GM19467 (cell line): Measurements from ENCODE around the gene KLK11.

Experiments
- ATAC-seq: cut with Tn5 transposase; IDR thresholded peaks from one replicate; pipeline ENCODE4 v1.9.1; 2021; ENCODE audit warnings: mild to moderate bottlenecking, moderate library complexity; ENCODE audit not compliant: unreplicated experiment

The KLK11 gene

DNA sequence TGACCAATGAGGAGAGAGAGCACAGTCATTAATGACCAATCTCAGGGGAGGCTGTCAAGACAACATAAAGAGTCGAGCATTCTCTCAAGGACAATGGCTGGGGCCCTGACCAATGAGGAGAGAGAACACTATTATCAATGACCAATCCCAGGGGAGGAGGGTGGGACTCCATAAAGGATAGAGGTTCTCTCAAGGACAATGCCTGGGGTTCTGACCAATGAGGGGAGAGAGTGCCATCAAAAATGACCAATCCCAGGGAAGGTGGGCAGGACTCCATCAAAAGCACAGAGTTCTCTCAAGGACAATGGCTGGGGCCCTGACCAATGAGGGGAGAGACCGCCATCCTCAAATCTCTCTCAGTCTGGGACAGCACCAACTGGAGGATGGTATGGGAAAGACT lies 3.3 kb upstream of the KLK11 start:
- ATAC-seq = no peak

DNA sequence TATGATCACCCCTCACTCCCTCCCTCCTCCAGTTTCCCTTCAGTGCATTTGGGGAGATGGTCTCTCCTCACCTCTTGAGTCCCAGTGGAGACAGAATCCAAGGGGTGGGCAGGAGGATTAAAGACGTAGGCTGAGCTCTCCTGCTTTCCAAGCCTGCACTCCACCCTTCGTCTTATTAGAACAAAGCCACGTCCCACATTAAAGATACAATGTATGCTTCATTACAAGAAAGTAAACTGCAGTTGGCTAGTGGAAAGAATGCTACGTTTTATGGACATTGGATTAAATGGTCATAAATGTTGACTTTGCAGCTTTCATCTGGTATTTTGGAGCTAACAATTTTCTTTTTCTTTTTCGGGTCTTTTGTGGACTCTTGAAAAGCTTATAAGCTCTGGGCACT lies 1.5 kb upstream of the KLK11 start:
- no peak for ATAC-seq

DNA sequence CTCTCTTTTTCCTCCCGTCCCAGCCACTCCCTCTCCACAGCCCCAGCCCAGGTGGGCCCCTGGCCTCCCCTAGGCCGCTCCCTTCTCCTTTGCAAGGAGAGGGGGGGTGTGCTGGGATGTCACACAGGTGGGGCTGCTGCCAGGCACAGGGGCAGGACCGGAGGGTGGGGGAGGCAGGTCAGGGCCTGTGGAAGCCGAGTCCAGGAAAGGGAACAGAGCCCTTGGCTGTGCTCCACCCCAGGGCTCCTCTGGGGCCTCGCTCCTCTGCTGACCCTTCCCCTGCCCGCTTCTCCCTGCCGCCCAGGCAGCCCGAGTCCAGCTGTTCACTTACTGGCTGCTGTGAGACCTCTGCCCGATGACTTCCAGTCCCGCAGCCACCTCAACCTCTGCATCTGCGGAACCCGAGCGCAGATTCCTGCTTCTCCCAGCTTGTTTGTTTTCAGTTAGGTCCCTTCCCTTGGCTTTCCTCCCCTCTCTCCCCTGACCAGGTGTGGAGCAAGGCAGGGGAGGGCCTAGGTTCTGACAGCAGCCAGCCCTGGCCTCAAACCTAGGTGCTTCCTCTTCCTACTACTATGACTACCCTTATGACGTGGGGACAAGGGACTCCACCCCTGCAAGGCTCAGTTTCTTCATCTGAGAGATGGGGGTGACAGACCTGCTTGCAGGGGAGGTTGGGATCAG lies 850 bp upstream of the KLK11 start:
- no peak for ATAC-seq

DNA sequence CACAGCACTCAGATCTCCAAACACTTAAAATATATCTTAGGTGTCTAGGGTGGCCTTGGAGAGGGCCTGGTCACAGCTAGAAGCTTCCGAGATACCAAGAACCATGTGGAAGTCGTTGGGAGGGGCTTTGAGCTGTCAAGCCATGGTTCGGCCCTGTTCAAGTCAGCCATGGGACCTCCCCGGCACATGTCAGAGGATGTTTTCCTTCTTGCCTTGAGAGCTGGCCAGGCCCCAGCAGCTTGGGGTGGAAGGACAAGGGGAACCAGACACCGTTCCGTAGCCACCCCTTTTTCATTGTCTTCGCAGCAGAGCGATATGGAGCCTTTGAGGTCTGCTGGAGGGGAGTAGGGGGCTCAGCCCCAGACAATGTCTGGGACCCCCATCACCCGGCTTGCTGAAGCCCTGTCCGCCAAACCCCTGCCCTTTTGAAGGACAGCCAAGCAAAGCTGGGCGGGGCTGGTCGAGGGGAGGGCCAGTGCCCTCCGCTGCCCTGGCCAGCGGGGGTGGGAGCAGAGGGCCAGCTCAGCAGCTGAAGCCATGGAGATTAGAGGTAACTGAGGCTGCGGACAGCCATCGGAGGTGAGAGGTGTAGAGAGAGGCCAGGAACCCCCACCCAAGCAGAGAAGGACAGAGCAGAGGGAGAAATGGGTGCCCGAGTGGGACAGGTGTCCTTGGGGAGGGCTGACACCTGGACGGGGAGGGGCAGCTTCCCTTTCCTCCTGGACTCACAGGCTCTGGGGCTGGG lies 435 bp downstream of the KLK11 start:
- ATAC-seq = no peak

DNA sequence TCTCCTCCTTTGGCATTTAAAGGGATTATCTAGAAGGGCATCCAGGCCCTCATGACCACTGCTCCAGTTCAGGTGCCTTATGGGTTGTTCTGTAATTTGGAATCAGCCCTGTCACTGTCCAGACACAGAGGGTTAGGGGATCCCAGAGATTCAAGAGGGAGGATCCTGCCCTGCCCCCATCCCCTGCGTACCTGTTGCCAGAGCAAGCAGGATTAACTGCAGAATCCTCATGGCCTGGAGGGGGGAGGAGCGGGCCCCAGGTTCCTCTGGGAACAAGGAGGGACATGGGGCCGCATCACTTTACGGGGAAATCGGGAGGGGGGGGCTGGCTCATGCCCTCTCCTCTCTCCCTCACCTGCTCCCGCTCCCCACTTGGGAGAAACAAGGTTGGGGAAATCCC lies 1.0 kb downstream of the KLK11 start:
- ATAC-seq = no peak

DNA sequence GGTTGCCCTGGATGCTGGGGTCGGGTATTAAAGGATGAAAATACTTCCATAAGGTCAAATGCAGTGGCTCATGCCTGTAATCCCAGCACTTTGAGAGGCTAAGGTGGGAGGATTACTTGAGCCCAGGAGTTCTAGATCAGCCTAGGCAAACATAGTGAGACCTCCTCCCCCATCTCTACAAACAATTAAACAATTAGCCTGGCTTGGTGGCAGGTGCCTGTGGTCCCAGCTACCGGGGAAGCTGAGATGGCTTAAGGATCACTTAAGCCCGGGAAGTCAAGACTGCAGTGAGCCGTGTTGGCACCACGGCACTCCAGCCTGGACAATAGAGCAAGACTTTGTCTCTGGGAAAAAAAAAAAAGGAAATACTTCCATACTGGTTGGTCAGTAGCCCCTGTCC lies 1.5 kb downstream of the KLK11 start:
- ATAC-seq = no peak

DNA sequence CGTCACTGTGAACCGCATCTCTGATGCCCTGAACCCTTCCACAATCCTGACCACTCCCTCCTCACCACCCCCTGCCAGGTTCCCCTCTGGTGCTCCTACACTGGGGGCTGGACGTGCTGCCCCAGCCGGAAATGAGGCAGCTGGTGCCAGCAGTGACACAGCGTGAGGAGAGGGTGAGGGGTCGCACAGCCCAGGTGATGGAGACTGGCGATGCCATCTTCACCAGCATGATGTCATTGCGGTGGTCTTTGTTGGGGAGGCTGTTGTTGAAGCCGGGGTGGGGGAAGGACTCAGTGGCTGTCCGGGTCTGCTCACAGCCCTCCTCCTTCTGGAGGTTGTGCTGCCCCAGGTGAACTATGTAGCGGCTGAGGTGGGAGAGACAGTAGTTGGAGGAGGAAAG lies 2.5 kb downstream of the KLK11 start:
- ATAC-seq = no peak

DNA sequence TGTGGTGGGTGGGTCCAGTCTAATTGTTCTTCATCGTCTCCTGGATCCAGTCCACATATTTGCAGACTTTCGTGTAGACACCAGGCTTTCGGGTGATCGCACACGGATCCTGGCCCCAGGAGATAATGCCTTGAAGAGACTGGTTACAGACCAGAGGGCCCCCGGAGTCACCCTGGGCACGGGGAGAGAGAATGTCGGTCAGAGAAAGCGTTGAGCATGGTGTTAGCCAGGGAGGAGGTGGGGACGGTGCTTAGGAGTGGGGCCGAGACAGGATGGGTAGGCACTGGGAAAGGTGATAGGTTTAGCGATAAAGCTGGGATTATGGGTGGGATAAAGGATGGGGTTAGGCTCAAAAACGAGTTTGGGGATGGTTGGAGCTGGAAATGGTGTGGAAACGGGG lies 3.9 kb downstream of the KLK11 start:
- ATAC-seq = no peak

DNA sequence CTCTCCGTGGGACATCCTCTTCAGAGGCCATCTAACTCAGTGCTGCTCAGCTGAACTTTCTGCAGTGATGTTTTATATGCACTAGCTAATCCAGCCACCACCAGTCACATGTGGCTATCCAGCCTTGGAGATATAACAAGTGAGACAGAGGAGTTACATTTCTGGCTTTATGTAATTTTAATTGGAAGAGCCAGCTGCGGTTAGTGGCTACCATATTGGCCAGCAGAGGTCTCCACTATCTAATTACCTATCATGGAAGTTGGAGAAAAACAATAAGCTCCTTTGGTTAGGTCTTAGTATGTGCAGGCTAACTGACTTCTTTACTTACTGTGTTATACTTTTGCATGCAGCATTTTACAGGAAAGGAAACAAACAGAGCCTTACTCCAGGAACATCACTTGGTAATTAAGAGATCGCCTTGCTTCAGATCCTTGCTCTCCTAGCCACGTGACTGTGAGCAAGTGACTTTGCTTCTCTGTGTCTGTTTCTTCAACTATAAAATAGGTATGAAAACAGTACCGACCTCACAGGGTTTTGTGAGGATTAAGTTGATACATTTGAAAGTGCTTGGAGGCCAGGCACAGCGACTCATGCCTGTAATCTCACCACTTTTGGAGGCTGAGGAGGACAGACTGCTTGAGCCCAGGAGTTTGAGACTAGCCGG lies 5.3 kb downstream of the KLK11 start:
- no peak for ATAC-seq

DNA sequence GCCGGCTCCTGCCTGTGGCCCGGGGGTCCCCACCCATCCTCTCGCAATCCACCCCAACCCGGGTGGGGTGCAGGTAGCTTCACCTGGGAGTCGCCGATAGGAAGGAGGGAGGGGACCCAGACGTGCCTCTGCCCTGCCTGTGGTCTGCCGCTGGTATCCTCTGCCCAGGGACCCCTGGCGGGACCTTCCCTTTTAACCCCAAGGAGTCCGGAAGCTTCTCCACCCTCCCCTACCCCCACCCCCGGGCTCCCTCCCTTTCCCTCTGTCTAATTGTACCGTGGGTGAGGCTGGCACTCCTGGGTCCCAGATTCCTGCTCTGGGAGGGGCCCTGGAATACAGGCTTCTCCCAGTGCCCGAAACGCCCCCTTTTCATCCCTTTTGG lies 6.9 kb downstream of the KLK11 start, which contains the start of gene KLK10:
KLK10 (minus strand) TSS at position 166 of the 382 bp plus-strand sequence. CDS start 579 bp downstream, outside the sequence.
- no peak for ATAC-seq

DNA sequence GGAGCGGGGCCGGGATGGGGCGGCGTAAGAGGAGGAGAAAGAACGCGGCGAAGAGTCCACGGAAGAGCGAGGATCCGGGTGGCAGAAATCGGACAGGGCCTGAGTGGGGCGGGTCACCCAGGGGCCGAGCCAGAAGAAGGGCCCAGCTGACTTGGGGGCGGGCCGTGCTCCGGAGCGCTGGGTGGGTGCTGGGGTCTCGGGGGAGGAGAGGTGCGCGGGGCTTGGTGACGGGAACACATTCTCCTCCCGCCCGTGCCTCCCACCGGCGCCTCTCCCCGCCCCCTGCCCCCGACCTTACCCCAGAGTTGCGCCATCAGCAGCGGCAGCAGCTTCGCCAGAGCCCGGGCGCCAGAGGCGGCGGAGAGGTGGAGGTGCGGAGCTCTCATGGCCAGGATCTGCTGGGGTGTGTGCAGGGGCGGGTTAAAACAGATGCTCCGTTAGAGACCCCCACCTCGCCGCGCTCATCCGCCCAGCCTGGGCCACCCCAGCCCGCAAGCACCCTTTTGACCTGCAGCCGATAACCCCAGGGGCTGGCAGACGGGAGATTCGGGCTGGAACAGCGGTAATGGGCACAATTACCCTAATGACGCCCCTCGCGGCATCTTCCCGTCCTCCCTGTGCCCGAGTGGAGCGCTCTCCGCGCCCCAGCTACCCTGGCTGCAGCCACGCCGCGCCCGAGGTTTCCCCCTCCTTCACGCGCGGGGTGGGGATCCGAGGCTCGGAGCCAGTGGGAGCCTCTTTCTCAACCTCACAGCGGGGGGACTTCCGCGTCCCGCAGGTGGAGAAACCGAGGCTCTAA lies 7.5 kb downstream of the KLK11 start:
- no peak for ATAC-seq

DNA sequence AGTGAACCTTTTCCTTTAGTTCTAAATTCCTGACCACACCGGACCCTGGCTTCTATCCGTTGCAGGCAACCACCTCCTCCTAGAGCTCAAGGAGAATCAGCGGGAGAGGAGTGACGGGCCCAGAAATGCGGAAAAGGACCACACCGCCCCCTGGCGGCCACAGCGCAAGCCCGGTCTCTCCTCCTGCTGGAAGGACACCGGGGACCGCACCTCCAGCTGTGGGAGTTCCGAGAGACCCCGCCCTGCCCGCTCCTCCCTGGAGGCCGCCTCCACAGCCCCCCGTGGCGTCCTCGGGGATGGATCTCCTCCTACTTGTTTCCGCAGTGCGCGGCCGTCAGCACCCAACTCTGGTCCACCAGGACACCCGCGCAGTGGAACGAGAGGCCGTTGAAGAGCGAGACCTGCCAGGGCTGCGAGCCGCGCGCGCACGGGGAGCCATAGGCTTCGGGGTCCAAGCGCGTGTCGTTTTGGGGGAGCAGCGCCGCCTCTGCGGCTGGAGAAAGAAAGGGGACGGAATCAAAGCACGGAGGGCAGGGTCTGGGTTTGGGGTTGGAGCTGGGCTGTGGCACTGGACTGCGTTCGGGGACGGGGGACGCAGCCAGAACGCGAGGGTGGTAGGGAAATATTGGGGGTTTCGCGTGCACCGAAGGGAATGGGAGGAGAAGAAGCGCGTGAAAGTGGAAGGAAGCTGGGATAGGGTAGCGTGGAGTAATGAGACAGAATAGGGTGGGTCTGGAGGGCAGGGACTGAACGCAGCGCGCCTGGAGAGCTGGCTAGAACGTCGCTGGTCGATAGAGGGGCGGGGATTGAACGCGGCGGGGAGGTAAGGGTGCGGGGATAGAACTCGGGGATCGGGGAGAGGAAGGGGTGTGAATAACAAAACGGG lies 9.4 kb downstream of the KLK11 start:
- no peak for ATAC-seq

DNA sequence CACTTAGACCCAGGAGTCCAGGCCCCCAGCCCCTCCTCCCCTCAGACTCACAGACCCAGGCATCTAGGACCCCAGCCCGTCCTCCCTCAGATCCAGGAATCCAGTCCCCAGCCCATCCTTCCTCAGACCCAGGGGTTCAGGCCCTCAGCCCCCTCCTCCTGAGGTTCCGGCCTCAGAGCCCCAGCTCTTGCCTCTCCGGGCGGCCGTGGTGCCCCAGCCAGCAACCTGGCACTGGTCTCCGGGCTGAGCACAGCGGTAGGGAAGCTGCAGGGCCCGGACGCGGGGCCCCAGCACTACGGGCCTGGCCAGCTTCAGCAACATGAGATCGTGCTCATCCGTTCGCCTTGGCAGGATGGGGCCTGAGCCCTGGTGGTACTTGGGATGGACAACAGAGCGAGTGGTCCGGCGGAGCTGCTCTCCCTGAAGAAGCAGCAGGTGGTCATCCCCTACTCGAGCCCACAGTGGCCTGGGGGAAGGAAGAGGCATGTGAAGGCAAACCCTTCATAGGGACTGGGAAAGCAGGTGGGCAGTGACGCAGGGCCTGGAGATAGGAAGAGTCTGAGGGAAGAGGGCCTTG lies 10.6 kb downstream of the KLK11 start:
- no peak for ATAC-seq

DNA sequence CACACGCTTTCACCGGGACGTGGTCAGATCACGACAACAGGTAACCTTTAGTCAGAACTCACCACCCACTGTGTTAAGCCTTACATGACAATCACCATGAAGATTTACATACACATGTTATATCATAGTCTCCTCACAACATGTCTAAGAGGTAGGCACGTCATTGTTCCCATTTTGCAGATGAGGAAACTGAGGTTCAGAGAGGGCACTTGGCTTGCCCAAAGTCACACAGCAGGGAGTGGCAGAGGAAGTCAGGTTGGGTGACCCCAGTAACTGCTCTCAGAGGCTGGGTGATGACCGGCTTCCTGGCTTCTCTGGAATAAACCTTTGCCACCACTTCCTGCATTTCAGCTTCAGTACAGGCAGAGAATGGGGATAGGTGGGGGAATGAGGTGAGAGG lies 12.2 kb downstream of the KLK11 start:
- ATAC-seq = no peak

DNA sequence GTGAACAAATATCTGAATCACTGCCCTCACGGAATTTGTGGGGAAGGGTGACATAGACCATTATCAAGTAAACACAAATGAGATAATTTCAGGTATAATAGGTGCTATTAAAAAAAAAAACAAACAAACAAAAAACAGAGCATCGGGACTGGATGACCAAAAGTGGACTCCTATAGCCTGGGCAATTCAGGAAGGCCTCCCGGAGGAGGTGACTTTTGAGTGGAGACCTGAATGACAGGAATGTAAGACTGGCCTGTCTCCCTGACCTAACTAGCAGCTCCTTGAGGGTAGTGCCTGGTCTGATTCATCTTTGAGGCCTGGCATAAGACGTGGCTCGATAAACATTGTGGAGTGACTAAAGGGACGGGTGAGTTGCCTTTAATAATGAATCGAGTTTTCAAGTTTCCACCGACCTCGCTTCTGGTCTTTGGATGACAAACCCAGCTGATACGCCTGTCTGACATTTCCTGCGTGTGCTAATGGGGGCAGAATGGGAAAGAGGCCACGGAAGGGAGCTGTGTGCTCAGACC lies 13.7 kb downstream of the KLK11 start:
- no peak for ATAC-seq

DNA sequence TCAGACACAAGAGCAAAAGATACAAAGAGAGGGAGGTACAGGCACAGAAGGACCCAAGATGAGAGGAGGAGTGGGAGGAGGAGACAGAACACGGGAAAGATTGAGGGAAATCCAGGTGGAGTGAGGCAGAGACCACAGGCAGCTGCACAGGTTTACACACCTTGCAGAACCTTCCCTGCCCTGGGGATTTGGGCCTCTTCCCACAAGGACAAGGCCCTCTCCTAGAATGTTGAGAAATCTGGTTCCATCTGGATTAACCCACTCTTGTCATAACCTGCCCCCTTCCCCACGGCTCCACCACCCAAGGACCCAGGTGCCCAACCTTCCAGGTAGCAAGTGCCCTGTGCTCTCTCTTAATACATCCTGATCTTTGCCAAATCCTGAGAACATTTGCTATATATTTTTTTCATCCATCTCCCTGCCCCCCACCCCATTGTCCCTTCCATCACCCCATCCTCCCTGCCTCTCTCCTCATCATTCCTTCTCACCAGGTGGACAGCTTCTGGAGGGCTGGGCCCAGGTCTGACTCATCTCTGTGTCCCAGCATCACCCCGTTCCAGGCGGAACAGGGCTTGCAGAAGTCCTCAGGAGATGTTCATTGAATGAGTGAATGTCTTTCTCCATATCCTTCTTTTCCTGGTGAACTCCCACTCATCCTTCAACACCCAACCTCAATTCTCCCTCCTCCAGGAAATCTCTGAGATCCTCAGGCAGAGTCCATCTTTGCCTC lies 16.2 kb downstream of the KLK11 start:
- ATAC-seq = no peak

DNA sequence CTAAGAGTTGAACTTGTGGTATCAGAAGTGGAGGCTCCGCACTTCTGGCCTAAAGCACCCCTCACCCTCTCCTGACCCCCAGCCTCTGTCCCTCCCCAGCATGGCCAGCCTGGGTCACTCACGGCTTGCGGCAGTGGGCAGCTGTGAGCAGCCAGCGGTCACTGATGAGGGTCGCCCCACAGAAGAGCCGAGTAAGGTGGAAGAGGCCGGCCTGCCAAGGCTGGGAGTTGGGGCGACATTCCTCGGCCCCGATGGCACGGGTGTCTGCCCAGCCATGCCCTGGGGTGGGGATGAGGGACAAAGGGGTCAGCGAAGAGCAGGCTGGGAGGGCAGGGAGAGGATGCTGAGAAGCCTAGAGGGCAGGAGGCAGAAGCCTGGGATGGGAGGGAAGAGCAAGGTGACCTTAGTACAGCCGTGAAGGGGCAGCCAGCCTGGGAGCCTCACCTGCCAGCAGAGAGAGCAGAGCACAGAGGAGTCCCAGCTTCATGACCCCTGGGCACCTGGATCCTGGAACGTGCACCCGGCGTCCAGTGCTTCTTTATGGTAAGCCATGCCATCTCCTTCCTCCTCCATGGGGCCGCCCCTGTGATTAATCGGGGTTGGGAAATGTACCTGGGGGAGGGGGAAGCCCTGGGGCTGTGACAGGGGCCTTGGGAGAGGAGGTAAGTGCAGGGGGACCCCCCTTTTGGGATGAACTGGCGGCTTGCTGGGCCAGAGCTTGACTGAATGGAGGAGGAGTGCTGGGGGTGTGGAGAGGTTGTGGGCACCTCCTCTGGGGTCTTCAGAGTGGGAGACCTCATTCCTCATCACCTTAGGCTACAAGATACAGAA lies 17.1 kb downstream of the KLK11 start:
- ATAC-seq = no peak

DNA sequence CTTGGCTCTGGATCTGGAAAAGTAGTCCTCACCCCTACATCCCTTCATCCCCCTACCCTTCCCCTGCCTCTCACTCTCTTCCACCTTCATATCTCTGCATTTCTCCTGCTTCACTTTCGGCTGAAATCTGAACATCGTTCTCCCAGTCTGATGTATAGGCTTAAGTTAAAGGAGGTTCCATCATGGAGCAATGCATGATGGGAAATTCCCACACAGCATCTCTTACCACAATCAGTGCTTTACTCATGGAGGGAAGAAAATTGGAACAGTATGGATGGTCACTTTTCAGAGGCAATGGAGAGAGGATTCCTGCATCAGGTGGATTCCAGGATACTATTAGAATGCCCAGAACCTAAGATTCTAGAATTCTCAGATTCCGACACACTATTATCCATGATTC lies 18.9 kb downstream of the KLK11 start:
- no peak for ATAC-seq
